Measurements from ENCODE around the gene MISP3.

- TF ChIP-seq, protein P1, sequence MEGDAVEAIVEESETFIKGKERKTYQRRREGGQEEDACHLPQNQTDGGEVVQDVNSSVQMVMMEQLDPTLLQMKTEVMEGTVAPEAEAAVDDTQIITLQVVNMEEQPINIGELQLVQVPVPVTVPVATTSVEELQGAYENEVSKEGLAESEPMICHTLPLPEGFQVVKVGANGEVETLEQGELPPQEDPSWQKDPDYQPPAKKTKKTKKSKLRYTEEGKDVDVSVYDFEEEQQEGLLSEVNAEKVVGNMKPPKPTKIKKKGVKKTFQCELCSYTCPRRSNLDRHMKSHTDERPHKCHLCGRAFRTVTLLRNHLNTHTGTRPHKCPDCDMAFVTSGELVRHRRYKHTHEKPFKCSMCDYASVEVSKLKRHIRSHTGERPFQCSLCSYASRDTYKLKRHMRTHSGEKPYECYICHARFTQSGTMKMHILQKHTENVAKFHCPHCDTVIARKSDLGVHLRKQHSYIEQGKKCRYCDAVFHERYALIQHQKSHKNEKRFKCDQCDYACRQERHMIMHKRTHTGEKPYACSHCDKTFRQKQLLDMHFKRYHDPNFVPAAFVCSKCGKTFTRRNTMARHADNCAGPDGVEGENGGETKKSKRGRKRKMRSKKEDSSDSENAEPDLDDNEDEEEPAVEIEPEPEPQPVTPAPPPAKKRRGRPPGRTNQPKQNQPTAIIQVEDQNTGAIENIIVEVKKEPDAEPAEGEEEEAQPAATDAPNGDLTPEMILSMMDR (IDR thresholded peaks at IDR 0.05; ENCODE audit: insufficient read depth, low read length, poor library complexity, severe bottlenecking), result no peak
- no peak for TF ChIP-seq EZH2phosphoT487 (conservative IDR thresholded peaks at IDR 0.05; ENCODE audit: low read length)
Observed at GRCh38 chr19:14061751-14062557, 10.6 kb upstream of the MISP3 start, which contains the start of gene PALM3.
